Subcutaneous abdominal adipose tissue (tissue), 5 donors: ENCODE data around the gene NHLRC4.

Experiments
- H3K27ac ChIP-seq: one replicate; pipeline ENCODE4 v1.7.0; 2013; ENCODE audit warnings: low read depth, mild to moderate bottlenecking, inconsistent platforms, low read length, moderate library complexity
- H3K27me3 ChIP-seq, 5 donors: one replicate each; pipeline ENCODE4 v1.7.0; 2013; ENCODE audit warnings: low read length in 5 of 5, inconsistent platforms in 1 of 5; ENCODE audit not compliant: control insufficient read depth in 5 of 5, insufficient read depth in 4 of 5
- H3K36me3 ChIP-seq, 5 donors: one replicate each; pipeline ENCODE4 v1.7.0; 2013; ENCODE audit warnings: low read length in 5 of 5; ENCODE audit not compliant: control insufficient read depth in 5 of 5, insufficient read depth in 5 of 5
- H3K4me1 ChIP-seq, 5 donors: one replicate each; pipeline ENCODE4 v1.7.0; 2013; ENCODE audit warnings: low read length in 5 of 5, mild to moderate bottlenecking in 3 of 5, moderate library complexity in 1 of 5; ENCODE audit not compliant: control insufficient read depth in 5 of 5, insufficient read depth in 5 of 5
- H3K4me3 ChIP-seq, 5 donors: one replicate each; pipeline ENCODE4 v1.7.0; 2013; ENCODE audit warnings: low read length in 5 of 5, low read depth in 1 of 5
- H3K9ac ChIP-seq, 5 donors: one replicate each; pipeline ENCODE4 v1.7.0; 2013; ENCODE audit warnings: low read length in 5 of 5, mild to moderate bottlenecking in 4 of 5, moderate library complexity in 3 of 5
- H3K9me3 ChIP-seq, 5 donors: one replicate each; pipeline ENCODE4 v1.7.0; 2013; ENCODE audit warnings: low read length in 5 of 5; ENCODE audit not compliant: control insufficient read depth in 5 of 5
- donor health status: healthy.
- donor health status: healthy.
- donor health status: healthy.
- donor health status: healthy.
- donor health status: healthy.

Gene NHLRC4

DNA sequence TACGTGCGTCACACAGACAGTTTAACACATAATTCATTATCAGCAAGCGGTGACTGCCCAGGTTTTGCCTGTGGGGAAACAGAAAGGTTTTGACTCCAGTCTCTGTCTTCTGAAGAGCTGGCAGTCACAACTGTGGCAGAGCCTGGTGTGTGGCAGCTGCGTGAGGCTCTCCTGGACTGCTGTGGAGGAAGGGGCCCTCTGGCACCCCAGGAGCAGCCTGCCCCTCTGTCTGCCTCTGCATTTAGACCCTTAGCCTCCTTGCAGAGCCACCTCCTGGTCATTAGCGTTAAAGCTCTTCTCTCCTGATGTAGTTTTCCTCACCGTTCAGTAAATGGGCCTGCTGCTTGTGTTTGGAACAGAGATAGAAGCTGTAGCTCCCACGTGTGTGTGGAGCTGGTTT is 34.0 kb downstream of the NHLRC4 start:
- H3K4me3 ChIP-seq, result no peak overlapping the region

DNA sequence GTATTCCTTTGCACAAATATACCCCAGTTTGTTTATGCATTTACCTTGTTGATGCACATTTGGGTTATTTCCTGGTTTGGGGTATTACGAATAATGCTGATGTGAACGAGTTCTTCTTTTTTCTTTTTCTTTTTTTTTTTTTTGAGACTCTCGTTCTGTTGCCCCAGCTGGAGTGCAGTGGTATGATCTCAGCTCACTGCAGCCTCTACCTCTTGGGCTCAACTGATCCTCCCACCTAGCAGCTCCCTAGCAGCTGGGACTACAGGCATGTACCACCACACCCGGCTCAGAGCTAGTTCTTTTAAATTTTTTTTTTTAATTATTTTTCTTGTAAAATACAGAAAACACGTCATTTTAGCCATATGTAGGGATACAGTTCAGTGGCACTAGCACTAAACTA is 37.1 kb downstream of the NHLRC4 start:
- no peak overlapping the region for H3K9ac ChIP-seq
- no peaks in the 10 kb centered on the region for H3K4me1 ChIP-seq
- H3K27me3 ChIP-seq, result no peaks in the 10 kb centered on the region
- H3K27ac ChIP-seq, result no peak overlapping the region
- peaks cover 0 to 6% (median 0%) of the 10 kb centered on the region in 5 donors for H3K9me3 ChIP-seq
- peaks cover 0 to 12% (median 5%) of the 10 kb centered on the region in 5 donors for H3K36me3 ChIP-seq
- H3K4me3 ChIP-seq, result no peak overlapping the region

More for the DNA sequence above, 34.0 kb downstream of the NHLRC4 start:
- no peaks in the 10 kb centered on the region for H3K4me1 ChIP-seq
- no peaks in the 10 kb centered on the region for H3K27me3 ChIP-seq
- H3K9me3 ChIP-seq, result peaks cover 0 to 6% (median 0%) of the 10 kb centered on the region in 5 donors
- H3K9ac ChIP-seq, result no peak overlapping the region
- H3K27ac ChIP-seq, result no peak overlapping the region
- H3K36me3 ChIP-seq, result peaks cover 0 to 24% (median 12%) of the 10 kb centered on the region in 5 donors

DNA sequence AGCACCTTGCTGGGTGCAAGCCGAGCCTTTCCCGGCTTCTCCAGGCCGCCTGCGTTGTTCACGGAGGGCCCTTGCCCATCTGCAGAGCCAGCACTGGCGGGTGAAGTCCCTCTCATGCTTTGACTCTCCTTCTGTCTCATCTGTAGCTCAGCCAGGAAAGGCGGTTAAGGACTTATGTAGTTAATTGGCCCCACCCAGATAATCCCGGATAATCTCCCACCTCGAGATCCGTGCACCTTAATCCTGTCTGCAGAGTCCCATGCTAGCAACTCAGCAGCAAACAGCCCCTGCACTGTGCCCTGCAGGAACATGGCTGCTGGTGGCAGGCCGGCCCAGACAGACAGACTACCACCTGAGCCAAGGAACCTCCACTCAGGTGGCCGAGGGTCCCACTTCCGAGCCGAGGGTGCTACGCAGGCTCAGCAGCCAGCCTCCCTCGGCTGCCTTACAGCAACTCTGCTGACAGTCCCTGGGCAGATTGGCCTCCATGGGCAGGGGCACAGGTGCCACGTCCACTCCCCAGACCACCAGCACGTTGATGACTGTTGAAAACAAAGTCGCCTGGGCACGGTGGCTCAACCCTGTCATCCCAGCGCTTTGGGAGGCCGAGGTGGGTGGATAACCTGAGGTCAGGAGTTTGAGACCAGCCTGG is 40.0 kb downstream of the NHLRC4 start:
- no peaks in the 10 kb centered on the region for H3K36me3 ChIP-seq

DNA sequence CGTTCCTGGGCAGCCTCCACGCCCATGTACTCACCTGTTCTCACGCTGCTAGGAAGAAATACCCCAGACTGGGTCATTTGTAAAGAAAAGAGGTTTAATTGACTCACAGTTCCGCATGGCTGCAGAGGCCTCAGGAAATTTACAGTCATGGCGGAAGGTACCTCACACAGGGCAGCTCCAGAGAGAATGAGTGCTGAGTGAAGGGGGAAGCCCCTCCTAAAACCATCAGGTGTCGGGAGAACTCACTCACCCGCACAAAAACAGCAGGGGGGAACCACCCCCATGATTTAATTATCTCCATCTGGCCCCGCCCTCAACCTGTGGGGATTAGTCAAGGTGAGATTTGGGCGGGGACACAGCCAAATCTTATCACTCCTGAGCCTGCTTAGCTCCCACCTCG is 41.2 kb downstream of the NHLRC4 start:
- Histone ChIP-seq H3K4me3 (no peak overlapping the region), H3K9me3 (peaks cover 0 to 6% (median 0%) of the 10 kb centered on the region in 5 donors), H3K9ac (no peak overlapping the region), H3K4me1 (peaks cover 0 to 4% (median 0%) of the 10 kb centered on the region in 5 donors), H3K27ac (no peak overlapping the region), H3K27me3 (no peaks in the 10 kb centered on the region), H3K36me3 (no peaks in the 10 kb centered on the region)

More for the DNA sequence above, 40.0 kb downstream of the NHLRC4 start:
- Histone ChIP-seq H3K27me3 (no peaks in the 10 kb centered on the region), H3K27ac (no peak overlapping the region), H3K4me1 (peaks cover 0 to 4% (median 0%) of the 10 kb centered on the region in 5 donors), H3K9me3 (peaks cover 0 to 6% (median 0%) of the 10 kb centered on the region in 5 donors), H3K4me3 (no peak overlapping the region), H3K9ac (no peak overlapping the region)

DNA sequence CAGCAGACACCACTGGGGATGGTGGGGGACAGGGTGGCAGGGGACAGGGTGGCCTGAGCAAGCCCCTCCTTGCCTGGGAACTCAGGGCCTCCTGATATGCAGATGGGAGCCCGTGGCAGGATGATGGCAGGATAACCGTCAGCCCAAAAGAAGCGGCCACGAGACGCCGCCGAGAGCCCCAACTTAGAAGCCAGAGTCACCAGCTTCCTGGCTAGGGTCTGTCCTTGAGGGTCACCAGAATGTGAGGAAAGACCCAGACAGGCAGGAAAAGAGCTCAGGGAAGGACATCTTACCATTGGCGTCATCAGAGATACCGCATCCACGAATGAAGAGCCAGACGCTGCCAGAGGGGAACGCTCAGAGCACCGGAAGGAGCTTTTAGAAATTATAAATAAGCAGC is 42.5 kb downstream of the NHLRC4 start:
- H3K9ac ChIP-seq, result no peak overlapping the region

DNA sequence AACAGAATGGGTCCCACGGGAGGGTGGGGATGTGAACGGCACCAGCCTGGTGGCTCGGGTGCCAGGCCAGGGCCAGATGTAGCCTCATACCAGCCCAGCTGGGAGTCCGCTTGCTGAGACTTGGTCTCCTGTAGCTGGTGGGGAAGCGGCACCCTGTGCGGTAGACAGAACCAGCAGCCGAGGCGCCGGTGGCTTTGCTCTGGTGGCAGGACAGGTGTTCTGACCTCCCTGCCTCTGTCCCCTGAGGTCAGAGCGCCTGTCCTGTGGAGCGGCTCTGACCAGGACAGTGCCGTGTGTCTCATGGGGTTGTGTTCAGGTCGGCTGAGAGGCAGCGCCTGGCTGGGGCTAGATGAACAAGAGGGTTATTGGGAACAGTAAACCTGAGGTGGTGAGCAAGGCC is 43.2 kb downstream of the NHLRC4 start:
- H3K27ac ChIP-seq, result no peak overlapping the region
- H3K27me3 ChIP-seq, result no peaks in the 10 kb centered on the region
- H3K9ac ChIP-seq, result no peak overlapping the region
- H3K9me3 ChIP-seq, result peaks cover 0 to 4% (median 0%) of the 10 kb centered on the region in 5 donors
- H3K36me3 ChIP-seq, result peaks cover 0 to 11% (median 4%) of the 10 kb centered on the region in 5 donors
- no peak overlapping the region for H3K4me3 ChIP-seq
- H3K4me1 ChIP-seq, result peaks cover 0 to 4% (median 0%) of the 10 kb centered on the region in 5 donors

More for the DNA sequence above, 42.5 kb downstream of the NHLRC4 start:
- Histone ChIP-seq H3K4me1 (peaks cover 0 to 4% (median 0%) of the 10 kb centered on the region in 5 donors), H3K27me3 (no peaks in the 10 kb centered on the region), H3K9me3 (peaks cover 0 to 6% (median 0%) of the 10 kb centered on the region in 5 donors), H3K4me3 (no peak overlapping the region), H3K27ac (no peak overlapping the region), H3K36me3 (peaks cover 0 to 5% (median 4%) of the 10 kb centered on the region in 5 donors)

DNA sequence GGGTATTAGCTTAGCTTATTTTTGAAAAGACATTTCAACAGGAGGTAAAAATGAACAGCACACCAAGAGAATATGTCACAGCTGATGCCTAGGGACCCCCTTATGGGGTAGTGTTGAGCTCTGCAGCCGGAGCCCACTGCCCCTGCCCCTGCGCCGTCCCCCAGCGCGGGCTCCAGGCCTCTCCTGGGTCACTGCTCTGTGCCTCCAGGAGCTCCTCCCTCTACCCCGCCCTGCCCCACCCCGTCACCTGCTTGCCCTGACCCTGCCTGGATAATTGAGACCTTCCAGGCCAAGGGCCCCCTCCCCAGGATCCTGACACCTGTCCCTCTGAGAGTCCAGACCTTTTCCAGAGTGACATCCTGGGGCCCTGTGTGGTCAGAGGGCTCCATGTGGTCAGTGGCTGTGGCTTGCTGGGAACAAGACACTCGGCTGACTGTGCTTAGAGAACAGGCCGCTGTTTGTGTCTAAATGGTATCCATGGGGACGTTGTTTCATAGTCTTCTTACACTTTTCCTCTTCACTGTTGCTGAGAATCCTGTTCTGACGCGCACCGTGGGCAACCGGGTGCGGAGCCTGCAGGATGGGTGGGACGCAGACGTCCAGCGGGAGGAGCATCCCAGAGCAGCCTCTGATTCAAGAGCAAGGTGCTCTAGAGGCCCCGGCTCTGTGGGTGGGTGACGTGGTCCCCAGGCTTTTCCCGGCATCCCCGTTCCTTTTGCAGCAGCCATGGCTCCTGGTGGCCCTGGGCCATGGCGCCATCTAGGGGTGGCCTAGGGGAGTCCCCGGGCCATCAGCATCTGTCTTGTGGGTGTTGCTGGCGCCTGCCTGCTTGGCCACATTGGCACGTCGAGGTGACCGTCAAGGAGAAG is 43.9 kb downstream of the NHLRC4 start:
- Histone ChIP-seq H3K4me1 (peaks cover 0 to 4% (median 0%) of the 10 kb centered on the region in 5 donors), H3K4me3 (no peak overlapping the region), H3K9me3 (no peaks in the 10 kb centered on the region), H3K36me3 (peaks cover 0 to 11% (median 4%) of the 10 kb centered on the region in 5 donors), H3K27ac (no peak overlapping the region), H3K9ac (no peak overlapping the region), H3K27me3 (no peaks in the 10 kb centered on the region)

DNA sequence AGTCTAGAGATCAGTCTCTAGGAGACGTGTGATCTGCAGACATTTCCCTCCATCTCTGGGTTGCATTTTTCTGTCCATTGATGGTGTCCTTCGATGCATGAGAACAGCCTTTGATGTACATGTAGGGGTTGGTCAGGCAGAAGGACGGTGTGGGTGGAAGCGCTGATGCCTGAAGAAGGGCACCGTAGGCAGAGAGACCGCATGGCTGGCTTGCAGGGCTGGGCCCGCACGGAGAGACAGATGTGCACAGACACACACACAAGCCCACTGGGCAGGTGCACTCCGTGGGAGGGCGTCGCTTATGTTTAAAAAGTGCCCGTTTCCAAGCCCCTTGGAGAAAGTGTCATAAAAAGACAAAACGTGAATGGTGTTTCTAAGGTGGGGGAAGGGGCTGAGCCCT is 48.3 kb downstream of the NHLRC4 start:
- H3K27me3 ChIP-seq, result no peaks in the 10 kb centered on the region
- no peak overlapping the region for H3K27ac ChIP-seq
- peaks cover 0 to 16% (median 8%) of the 10 kb centered on the region in 5 donors for H3K36me3 ChIP-seq
- H3K4me1 ChIP-seq, result peaks cover 0 to 7% (median 0%) of the 10 kb centered on the region in 5 donors
- H3K9me3 ChIP-seq, result no peaks in the 10 kb centered on the region
- no peak overlapping the region for H3K4me3 ChIP-seq
- H3K9ac ChIP-seq, result no peak overlapping the region

DNA sequence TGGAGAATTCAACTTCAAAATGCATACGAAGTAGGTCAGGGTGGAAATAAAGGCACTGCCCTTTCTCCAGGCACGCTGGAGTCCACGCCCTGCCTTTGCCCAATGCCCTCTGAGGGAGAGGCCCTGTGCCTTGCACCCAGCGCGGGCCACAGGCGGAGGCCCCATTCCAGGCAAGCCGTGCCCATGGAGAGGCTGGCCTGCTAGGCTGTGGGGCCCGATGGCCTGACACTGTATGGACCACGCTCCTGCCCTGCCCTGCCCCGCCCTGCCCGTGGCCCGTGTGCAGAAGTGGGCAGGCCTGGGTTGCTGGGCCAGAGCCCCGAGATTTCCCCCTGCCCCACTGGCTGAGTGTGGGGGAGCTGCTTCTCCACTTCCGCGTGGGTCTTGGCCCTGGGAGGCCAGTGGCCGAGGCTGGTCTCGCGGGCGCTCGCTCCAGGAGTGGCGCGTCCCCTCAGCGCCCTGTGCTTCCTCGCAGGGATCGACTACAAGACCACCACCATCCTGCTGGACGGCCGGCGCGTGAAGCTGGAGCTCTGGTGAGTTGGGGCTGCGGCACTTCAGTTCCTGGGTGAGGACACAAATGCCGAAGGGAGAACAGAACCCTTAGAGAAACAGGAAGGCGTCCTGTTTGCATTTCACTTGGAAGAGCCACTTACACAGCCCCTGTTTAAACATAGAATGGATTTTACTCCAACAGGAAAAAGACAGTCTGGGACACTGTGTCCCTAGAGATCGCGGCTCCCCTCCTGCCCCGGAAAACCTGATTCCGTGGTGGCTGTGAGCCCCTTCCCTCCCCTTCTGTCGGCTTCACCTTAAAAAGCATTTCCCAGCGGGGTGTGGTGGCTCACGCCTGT is 50.2 kb downstream of the NHLRC4 start:
- Histone ChIP-seq H3K27ac (no peak overlapping the region), H3K4me3 (no peak overlapping the region)

More for the DNA sequence above, 50.2 kb downstream of the NHLRC4 start:
- Histone ChIP-seq H3K4me1 (peaks cover 0 to 8% (median 0%) of the 10 kb centered on the region in 5 donors), H3K9me3 (no peaks in the 10 kb centered on the region), H3K36me3 (peaks cover 0 to 23% (median 8%) of the 10 kb centered on the region in 5 donors), H3K27me3 (no peaks in the 10 kb centered on the region), H3K9ac (no peak overlapping the region)
